Measurements from ENCODE around the gene SCG5. TPM values are rescaled to one million over a fixed set of nuclear protein-coding genes. Genes with fewer than 3 reads are reported as not detected.
A peak's percentile ranks its signal among the peaks of the same experiment; 100 is the strongest.
"Not testable (repeated sequence)": the region's sequence is repeated elsewhere in the genome, so short reads cannot be mapped to it uniquely, and the experiment has no call there.

Gene SCG5
- total RNA-seq, 2 donors from 2014 or later = 10.9 to 17.2 TPM

DNA sequence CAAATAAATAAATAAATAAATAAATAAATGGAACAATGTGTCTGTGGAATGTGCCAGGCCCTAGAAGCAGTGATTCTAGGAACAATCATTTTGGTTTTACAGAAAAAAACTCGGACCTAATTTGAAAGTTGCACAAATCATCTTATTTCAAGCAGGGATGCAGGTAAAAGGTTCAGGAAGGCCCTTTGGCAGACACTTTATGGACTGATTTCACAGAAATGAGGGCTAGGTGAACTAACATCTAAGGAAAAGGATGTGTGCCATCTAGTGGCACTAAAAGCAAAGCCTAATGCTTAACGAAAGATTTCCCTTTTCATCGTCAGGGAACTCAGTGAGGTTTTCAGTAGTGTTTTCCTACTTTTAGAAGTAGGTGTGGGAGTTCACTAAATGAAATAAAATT is 30.8 kb upstream of the SCG5 start:
- peak; percentile 39 for DNase-seq
- not testable (repeated sequence) for H3K9me3 ChIP-seq (ENCODE audit: control insufficient read depth, low read length); H3K4me1 ChIP-seq (ENCODE audit: control insufficient read depth, insufficient read depth, low read length); H3K4me3 Mint-ChIP-seq; H3K4me3 ChIP-seq (ENCODE audit: low read length); H3K27me3 ChIP-seq (ENCODE audit: control insufficient read depth, insufficient read depth, low read length, poor library complexity, severe bottlenecking); H3K9ac ChIP-seq (ENCODE audit: extremely low read depth, low read length, poor library complexity, severe bottlenecking); H3K36me3 Mint-ChIP-seq (ENCODE audit: low read depth); H3K36me3 ChIP-seq (ENCODE audit: control insufficient read depth, insufficient read depth, low read length); H3K27ac Mint-ChIP-seq; H3K4me1 Mint-ChIP-seq; H3K9me3 Mint-ChIP-seq; H3K27ac ChIP-seq (ENCODE audit: low read depth, low read length); H3K27me3 Mint-ChIP-seq (ENCODE audit: insufficient read depth)
- 0% methylated on average over 1 of the region's 3 CpGs; no CpG with 5 or more reads in 1 of the 2 experiments for WGBS, 2 experiments (ENCODE audit: insufficient coverage in 1 of 2, insufficient read length in 1 of 2)
- TF ChIP-seq, protein P1, sequence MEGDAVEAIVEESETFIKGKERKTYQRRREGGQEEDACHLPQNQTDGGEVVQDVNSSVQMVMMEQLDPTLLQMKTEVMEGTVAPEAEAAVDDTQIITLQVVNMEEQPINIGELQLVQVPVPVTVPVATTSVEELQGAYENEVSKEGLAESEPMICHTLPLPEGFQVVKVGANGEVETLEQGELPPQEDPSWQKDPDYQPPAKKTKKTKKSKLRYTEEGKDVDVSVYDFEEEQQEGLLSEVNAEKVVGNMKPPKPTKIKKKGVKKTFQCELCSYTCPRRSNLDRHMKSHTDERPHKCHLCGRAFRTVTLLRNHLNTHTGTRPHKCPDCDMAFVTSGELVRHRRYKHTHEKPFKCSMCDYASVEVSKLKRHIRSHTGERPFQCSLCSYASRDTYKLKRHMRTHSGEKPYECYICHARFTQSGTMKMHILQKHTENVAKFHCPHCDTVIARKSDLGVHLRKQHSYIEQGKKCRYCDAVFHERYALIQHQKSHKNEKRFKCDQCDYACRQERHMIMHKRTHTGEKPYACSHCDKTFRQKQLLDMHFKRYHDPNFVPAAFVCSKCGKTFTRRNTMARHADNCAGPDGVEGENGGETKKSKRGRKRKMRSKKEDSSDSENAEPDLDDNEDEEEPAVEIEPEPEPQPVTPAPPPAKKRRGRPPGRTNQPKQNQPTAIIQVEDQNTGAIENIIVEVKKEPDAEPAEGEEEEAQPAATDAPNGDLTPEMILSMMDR (conservative IDR thresholded peaks at IDR 0.05) = peak; percentile 62

DNA sequence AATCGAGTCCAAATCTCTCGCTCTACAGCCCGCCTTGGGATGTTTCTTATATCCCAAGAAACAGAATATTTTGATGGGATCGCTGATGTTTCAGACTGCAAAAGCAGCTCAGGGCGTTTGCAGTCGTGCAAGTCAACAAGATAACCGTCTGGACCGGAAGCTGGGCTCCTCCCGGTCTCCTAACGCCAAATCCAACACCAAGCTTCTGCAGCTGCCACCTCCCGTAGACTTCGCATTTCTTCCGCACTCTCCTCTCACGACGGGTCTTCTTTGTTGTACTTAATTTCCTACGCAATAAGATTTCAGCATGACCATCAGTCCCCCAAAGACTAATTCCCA is 26.8 kb upstream of the SCG5 start:
- H3K27me3 ChIP-seq (ENCODE audit: control insufficient read depth, insufficient read depth, low read length, poor library complexity, severe bottlenecking); H3K9me3 Mint-ChIP-seq; H3K36me3 Mint-ChIP-seq (ENCODE audit: low read depth); H3K27ac Mint-ChIP-seq; H3K27me3 Mint-ChIP-seq (ENCODE audit: insufficient read depth); H3K4me1 ChIP-seq (ENCODE audit: control insufficient read depth, insufficient read depth, low read length); H3K36me3 ChIP-seq (ENCODE audit: control insufficient read depth, insufficient read depth, low read length); H3K4me1 Mint-ChIP-seq; DNase-seq; H3K9me3 ChIP-seq (ENCODE audit: control insufficient read depth, low read length): not testable (repeated sequence)
- peak overlapping the region; percentile 85 for H3K4me3 ChIP-seq (ENCODE audit: low read length)
- 0% methylated on average over 8 of the region's 16 CpGs; no CpG with 5 or more reads in 1 of the 2 experiments for WGBS, 2 experiments (ENCODE audit: insufficient coverage in 1 of 2, insufficient read length in 1 of 2)
- H3K4me3 Mint-ChIP-seq = peak overlapping the region; percentile 99
- H3K9ac ChIP-seq (ENCODE audit: extremely low read depth, low read length, poor library complexity, severe bottlenecking) = peak overlapping the region; percentile 44
- H3K27ac ChIP-seq (ENCODE audit: low read depth, low read length) = peak overlapping the region; percentile 66

DNA sequence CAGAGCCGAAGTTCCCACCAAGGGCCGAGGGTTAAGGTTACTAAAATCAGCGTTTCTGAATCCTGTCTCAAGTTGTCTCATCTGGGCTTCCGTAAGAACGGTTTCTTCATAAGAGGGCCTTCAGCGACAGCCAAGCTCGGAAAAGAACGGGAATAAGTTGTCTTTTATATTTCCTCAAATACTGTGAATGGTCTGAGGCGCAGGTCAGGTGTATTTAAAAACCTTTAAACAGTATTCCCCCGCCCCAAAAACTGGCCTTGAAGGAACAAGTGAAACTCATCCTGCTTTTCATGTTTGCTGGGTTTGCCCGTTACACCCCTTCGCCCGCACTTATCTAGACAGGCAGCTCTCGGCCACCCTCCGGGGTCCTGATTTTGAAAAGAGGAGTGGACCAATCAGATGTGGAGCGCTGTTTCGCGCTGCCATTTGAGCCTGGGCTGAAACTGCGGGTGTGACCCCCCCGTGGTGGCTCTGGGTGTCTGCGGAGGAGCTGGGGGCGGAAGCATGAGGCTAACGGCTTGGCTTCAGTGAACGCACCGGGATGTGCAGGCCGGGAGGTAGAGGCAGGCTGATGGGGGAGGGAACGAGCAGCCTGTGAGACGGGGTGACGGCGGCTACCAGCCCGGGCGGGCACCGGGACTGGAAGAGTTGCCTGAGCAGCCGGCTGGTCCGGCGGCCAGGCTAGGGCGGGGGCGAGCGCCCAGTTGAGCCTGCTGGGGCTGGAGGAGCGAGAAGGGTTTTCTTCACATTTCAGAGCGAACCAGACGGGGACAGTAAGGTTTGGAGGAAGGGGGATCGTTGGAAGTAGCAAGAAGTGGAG is 26.2 kb upstream of the SCG5 start, which contains the start of gene ARHGAP11A:
Gene ARHGAP11A, plus strand, starts transcription at position 454 of the 820 bp plus-strand sequence. CDS start 708 bp downstream, outside the sequence.
- not testable (repeated sequence) for H3K36me3 Mint-ChIP-seq (ENCODE audit: low read depth); H3K4me1 Mint-ChIP-seq; H3K27me3 Mint-ChIP-seq (ENCODE audit: insufficient read depth); H3K9me3 ChIP-seq (ENCODE audit: control insufficient read depth, low read length); H3K9me3 Mint-ChIP-seq; H3K27me3 ChIP-seq (ENCODE audit: control insufficient read depth, insufficient read depth, low read length, poor library complexity, severe bottlenecking); H3K36me3 ChIP-seq (ENCODE audit: control insufficient read depth, insufficient read depth, low read length); H3K4me1 ChIP-seq (ENCODE audit: control insufficient read depth, insufficient read depth, low read length)
- WGBS, 2 experiments (ENCODE audit: insufficient coverage in 1 of 2, insufficient read length in 1 of 2) = 0% methylated on average over 2 to 19 of the region's 43 CpGs
- peak; percentile 91 for DNase-seq
- Histone ChIP-seq H3K27ac (ENCODE audit: low read depth, low read length) (peak within 1 kb of the TSS; percentile 66), H3K4me3 (ENCODE audit: low read length) (peak within 1 kb of the TSS; percentile 85), H3K9ac (ENCODE audit: extremely low read depth, low read length, poor library complexity, severe bottlenecking) (peak within 1 kb of the TSS; percentile 44)
- Mint-ChIP-seq H3K27ac (peak within 1 kb of the TSS; percentile 98), H3K4me3 (peak within 1 kb of the TSS; percentile 99)

DNA sequence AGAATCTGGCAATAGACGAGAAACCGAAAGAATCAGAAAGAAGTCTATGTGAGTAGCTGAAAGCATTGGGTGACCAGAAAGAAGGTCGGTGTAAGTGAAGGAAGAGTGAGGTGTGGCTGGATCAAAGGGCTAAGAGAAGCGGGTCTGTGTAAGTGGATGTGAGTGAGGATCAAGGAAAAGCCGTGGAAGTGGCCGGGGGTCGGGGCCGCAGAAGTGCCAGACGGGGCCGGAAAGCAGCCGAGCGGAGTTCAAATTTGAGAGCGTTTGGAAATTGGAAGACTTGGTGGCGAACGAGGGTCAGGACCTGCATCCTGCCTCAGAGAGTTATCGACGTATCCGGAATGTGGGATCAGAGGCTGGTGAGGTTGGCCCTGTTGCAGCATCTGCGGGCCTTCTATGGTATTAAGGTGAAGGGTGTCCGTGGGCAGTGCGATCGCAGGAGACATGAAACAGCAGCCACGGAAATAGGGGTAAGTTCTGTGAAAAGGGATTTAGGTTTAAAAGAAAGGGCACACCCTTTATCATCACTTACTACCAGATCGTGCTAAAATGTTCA is 25.6 kb upstream of the SCG5 start:
- H3K9ac ChIP-seq (ENCODE audit: extremely low read depth, low read length, poor library complexity, severe bottlenecking) = peak overlapping the region; percentile 44
- peak overlapping the region; percentile 99 for H3K4me3 Mint-ChIP-seq

More for the DNA sequence above, 25.6 kb upstream of the SCG5 start:
- H3K9me3 Mint-ChIP-seq; H3K9me3 ChIP-seq (ENCODE audit: control insufficient read depth, low read length); H3K4me1 ChIP-seq (ENCODE audit: control insufficient read depth, insufficient read depth, low read length); H3K27me3 Mint-ChIP-seq (ENCODE audit: insufficient read depth); H3K36me3 ChIP-seq (ENCODE audit: control insufficient read depth, insufficient read depth, low read length); H3K36me3 Mint-ChIP-seq (ENCODE audit: low read depth); H3K4me1 Mint-ChIP-seq; H3K27me3 ChIP-seq (ENCODE audit: control insufficient read depth, insufficient read depth, low read length, poor library complexity, severe bottlenecking); H3K27ac ChIP-seq (ENCODE audit: low read depth, low read length): not testable (repeated sequence)
- H3K4me3 ChIP-seq (ENCODE audit: low read length) = peak overlapping the region; percentile 85
- H3K27ac Mint-ChIP-seq = peak overlapping the region; percentile 98
- WGBS, 2 experiments (ENCODE audit: insufficient coverage in 1 of 2, insufficient read length in 1 of 2) = 0 to 2% methylated on average over 2 to 9 of the region's 24 CpGs
- peak; percentile 49 for DNase-seq
